OCI-LY3 (cell line): ENCODE results near the gene FBN3.
"Not testable (repeated sequence)": the region's sequence is repeated elsewhere in the genome, so short reads cannot be mapped to it uniquely, and the experiment has no call there.

ENCODE experiments used
- H2AFZ ChIP-seq: fragments of 200-600, 300-600 bp; shearing (Covaris generic); 2 replicates; pipeline ENCODE4 v1.6.0; 2014; ENCODE audit warnings: antibody characterized with exemption, low read depth, low read length
- H3K27ac ChIP-seq: fragments of 200-600, 300-600 bp; sonication (generic); 2 replicates; pipeline ENCODE4 v1.5.1; 2014; ENCODE audit warnings: mild to moderate bottlenecking, low read length, moderate library complexity, mixed read lengths
- H3K27me3 ChIP-seq: fragments of 200-600, 300-600 bp; sonication (generic); 2 replicates; pipeline ENCODE4 v1.6.1; 2014; ENCODE audit warnings: low read depth, low read length, mixed read lengths
- H3K36me3 ChIP-seq: fragments of 200-600, 300-600 bp; sonication (generic); replicated peaks from 2 replicates; pipeline ENCODE3; 2014; ENCODE audit warnings: low read depth, low read length, mixed read lengths
- H3K4me1 ChIP-seq: fragments of 300-600, 200-600 bp; sonication (generic); 2 replicates; pipeline ENCODE4 v1.6.1; 2014; ENCODE audit warnings: low read length, mixed read lengths
- H3K4me2 ChIP-seq: fragments of 200-600, 300-600 bp; sonication (generic); 2 replicates; pipeline ENCODE4 v1.6.1; 2014; ENCODE audit warnings: low read length, mixed read lengths
- H3K4me3 ChIP-seq: fragments of 300-600, 200-600 bp; sonication (generic); 2 replicates; pipeline ENCODE4 v1.5.1; 2014; ENCODE audit warnings: antibody characterized with exemption, mild to moderate bottlenecking, low read length, moderate library complexity
- H3K79me2 ChIP-seq: fragments of 300-600, 200-600 bp; shearing (Covaris generic); 2 replicates; pipeline ENCODE4 v1.6.1; 2014; ENCODE audit warnings: mild to moderate bottlenecking, low read length, mixed read lengths
- H3K9ac ChIP-seq: fragments of 300-600, 200-600 bp; shearing (Covaris generic); 2 replicates; pipeline ENCODE4 v1.6.0; 2014; ENCODE audit warnings: mild to moderate bottlenecking, low read length, moderate library complexity
- H3K9me3 ChIP-seq: fragments of 200-600, 300-600 bp; shearing (Covaris generic); 2 replicates; pipeline ENCODE4 v1.6.1; 2014; ENCODE audit warnings: low read length, mixed read lengths; ENCODE audit not compliant: insufficient read depth
- H4K20me1 ChIP-seq: fragments of 200-600, 300-600 bp; sonication (generic); 2 replicates; pipeline ENCODE4 v1.6.1; 2016; ENCODE audit warnings: low read length, mixed read lengths; ENCODE audit not compliant: insufficient read depth
- CTCF ChIP-seq: fragments of 200-600, 300-600 bp; sonication (generic); IDR thresholded peaks from 2 replicates; pipeline ENCODE4 v1.5.1; 2014; ENCODE audit warnings: antibody characterized with exemption, low read length, low read depth
- EZH2phosphoT487 ChIP-seq: fragments of 200-600 bp; shearing (Covaris generic); IDR thresholded peaks from 2 replicates; pipeline ENCODE4 v1.6.1; 2018; ENCODE audit warnings: antibody characterized with exemption, mixed run types, low read depth

FBN3 gene

GRCh38 chr19:8030960-8031359 is 118.4 kb downstream of the FBN3 start:
- no peaks in the 10 kb centered on the region for H3K79me2 ChIP-seq
- TF ChIP-seq EZH2phosphoT487 (no peak), CTCF (no peak)
- no peaks in the 10 kb centered on the region for H3K9me3 ChIP-seq
- H3K4me3 ChIP-seq: no peak overlapping the region
- H2AFZ ChIP-seq: no peak overlapping the region
- no peaks in the 10 kb centered on the region for H3K4me1 ChIP-seq
- no peak overlapping the region for H3K4me2 ChIP-seq
- H3K27me3 ChIP-seq: 0 out of 2 replicates have a peak, but pooled peaks cover 3% of the 10 kb centered on the region
- no peaks in the 10 kb centered on the region for H3K36me3 ChIP-seq
- no peak overlapping the region for H3K27ac ChIP-seq
- no peaks in the 10 kb centered on the region for H4K20me1 ChIP-seq
- H3K9ac ChIP-seq: no peak overlapping the region

- H3K9me3 ChIP-seq: no peaks in the 10 kb centered on the region
- H3K79me2 ChIP-seq: no peaks in the 10 kb centered on the region
- H3K27me3 ChIP-seq: 0 out of 2 replicates have a peak, but pooled peaks cover 3% of the 10 kb centered on the region
- no peak overlapping the region for H3K4me3 ChIP-seq
- H3K9ac ChIP-seq: no peak overlapping the region
- no peaks in the 10 kb centered on the region for H4K20me1 ChIP-seq
- no peak for TF ChIP-seq CTCF
- TF ChIP-seq EZH2phosphoT487: no peak
- H3K4me1 ChIP-seq: no peaks in the 10 kb centered on the region
- H2AFZ ChIP-seq: no peak overlapping the region
- no peaks in the 10 kb centered on the region for H3K36me3 ChIP-seq
- no peak overlapping the region for H3K4me2 ChIP-seq
- no peak overlapping the region for H3K27ac ChIP-seq
Observed at GRCh38 chr19:8028951-8029491, 120.4 kb downstream of the FBN3 start.

GRCh38 chr19:8025316-8025715 is 124.1 kb downstream of the FBN3 start:
- H3K9ac ChIP-seq: no peak overlapping the region
- no peaks in the 10 kb centered on the region for H3K36me3 ChIP-seq
- no peaks in the 10 kb centered on the region; the same call in 1 of the 2 replicates for H4K20me1 ChIP-seq
- TF ChIP-seq EZH2phosphoT487: no peak
- TF ChIP-seq CTCF: no peak
- no peak overlapping the region for H3K4me2 ChIP-seq
- no peak overlapping the region for H3K4me3 ChIP-seq
- no peaks in the 10 kb centered on the region for H3K4me1 ChIP-seq
- H3K79me2 ChIP-seq: no peaks in the 10 kb centered on the region
- H3K9me3 ChIP-seq: no peaks in the 10 kb centered on the region
- no peak overlapping the region for H3K27ac ChIP-seq
- no peak overlapping the region for H2AFZ ChIP-seq
- H3K27me3 ChIP-seq: no peaks in the 10 kb centered on the region

GRCh38 chr19:8024256-8024655 is 125.1 kb downstream of the FBN3 start:
- H3K36me3 ChIP-seq, H3K27me3 ChIP-seq, H4K20me1 ChIP-seq, H2AFZ ChIP-seq, H3K9ac ChIP-seq, H3K4me3 ChIP-seq, H3K4me1 ChIP-seq, H3K79me2 ChIP-seq, H3K4me2 ChIP-seq, H3K9me3 ChIP-seq, H3K27ac ChIP-seq: not testable (repeated sequence)

GRCh38 chr19:8023371-8023770 is 126.0 kb downstream of the FBN3 start:
- Histone ChIP-seq H3K27me3 (no peaks in the 10 kb centered on the region), H3K4me3 (no peak overlapping the region), H3K79me2 (no peaks in the 10 kb centered on the region), H3K36me3 (no peaks in the 10 kb centered on the region), H3K4me1 (no peaks in the 10 kb centered on the region), H3K27ac (no peak overlapping the region), H3K9me3 (no peaks in the 10 kb centered on the region), H2AFZ (no peak overlapping the region), H3K4me2 (no peak overlapping the region), H4K20me1 (no peaks in the 10 kb centered on the region; the same call in 1 of the 2 replicates), H3K9ac (no peak overlapping the region)
- TF ChIP-seq EZH2phosphoT487 (no peak), CTCF (no peak)
